GM12874 (cell line): ENCODE measurements around the gene EDN3.

ENCODE experiments used
- CTCF ChIP-seq: IDR thresholded peaks from 2 replicates; pipeline ENCODE4 v1.5.1; 2011; ENCODE audit warnings: low read depth, mild to moderate bottlenecking, control low read depth, low read length, moderate library complexity; ENCODE audit not compliant: insufficient read depth

The EDN3 gene

DNA sequence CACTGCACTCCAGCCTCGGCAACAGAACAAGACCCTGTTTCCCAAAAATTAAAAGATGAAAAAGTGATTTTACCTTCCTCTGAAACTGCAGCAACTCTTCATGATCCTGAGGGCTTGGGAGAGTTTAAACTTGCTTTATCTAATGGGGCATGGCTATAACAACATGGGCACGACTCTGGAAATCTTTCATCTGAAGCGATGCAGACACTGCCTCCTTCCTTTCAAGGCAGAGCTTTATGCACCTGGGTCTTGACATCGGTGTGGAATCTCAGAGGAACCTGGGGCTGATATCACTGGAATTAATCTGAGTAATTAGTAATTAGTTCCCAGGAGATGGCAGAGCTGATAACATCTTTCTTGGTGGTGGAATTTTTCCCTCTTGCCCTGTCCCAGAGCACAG lies 52.1 kb downstream of the EDN3 start:
- no peak for TF ChIP-seq CTCF

DNA sequence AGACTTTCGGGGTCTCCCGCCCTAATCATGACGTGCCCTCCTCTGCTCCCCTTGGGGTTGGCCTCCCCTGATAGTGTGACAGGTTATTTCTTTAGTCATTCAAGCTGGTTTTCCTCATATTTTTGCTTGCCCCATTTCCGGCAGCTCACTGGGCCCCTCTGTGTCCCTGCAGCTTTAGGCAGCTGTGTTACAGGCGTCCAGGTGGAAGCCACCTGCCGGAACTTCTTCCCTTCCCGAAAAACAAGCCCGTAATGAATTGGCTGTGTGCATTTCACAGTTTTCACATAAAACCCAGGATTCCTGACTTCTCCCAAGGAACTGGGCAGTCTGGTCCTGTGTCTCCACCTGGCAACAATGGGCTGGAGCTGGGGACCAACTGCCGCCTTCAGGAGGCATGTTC lies 52.6 kb downstream of the EDN3 start:
- no peak for TF ChIP-seq CTCF

DNA sequence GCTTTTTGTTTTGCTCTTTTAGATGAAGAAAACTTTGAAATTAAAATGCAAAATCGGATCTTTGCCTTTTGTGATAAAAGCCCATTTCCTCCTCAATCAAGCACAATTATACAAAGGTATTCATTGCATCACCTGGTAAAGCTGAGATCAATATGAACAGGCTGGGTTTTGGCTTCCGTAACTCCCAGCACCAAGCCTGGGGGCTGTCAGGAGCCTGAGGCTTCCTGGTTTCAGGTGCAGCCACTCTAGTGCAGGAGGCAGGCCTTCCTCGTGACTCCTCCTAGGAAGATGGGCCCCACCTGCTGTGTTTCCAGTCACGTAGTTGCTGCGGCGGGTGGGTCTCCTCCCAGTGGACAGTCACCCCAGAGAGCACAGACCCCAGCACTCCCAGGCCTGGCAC lies 54.0 kb downstream of the EDN3 start:
- TF ChIP-seq CTCF: no peak

DNA sequence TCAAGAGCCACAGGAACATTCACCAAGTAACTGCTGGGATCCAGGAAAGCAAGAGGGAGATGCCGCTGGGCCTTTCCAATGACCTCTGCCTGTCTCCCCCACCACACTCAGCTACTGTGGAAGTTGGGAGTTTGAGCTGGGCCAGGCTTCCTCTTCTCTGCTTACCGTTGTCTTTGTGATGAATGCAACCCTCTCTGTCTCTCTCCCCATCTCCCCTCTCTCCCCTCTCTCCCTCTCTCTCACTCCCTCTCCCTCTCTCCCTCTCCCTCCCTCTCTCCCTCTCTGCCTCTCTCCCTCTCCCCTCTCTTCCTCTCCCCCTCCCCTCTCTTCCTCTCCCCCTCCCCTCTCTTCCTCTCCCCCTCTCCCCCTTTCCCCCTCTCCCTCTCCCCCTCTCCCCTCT lies 54.8 kb downstream of the EDN3 start:
- TF ChIP-seq CTCF: no peak

DNA sequence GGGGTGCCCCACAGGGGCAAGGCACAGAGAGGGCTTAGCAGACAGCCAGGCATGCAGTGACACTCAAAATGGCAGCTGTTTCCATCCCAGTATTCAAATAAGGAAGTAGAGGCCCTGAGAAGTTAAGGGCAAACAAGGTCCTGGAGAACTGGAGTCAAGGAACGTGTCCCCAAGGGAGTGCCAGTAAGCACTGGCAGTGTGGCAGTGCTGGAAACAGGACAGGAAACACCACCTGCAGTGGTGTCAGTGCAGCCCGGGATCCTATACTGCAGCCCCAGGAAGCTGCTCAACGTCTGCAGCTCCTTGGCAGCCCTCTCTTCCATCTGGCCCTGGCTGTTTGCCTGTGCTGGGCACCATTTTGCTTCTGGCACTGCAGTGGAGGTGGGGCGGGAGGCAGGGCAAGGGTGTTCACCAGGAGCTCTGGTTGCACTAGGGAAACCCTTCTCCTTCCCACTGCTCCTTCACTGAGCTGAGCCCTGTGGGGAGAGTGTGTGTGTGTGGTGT lies 56.3 kb downstream of the EDN3 start:
- no peak for TF ChIP-seq CTCF

GRCh38 chr20:59359906-59360725 lies 59.7 kb downstream of the EDN3 start:
- no peak for TF ChIP-seq CTCF

GRCh38 chr20:59360934-59361333 lies 60.5 kb downstream of the EDN3 start:
- TF ChIP-seq CTCF: no peak

DNA sequence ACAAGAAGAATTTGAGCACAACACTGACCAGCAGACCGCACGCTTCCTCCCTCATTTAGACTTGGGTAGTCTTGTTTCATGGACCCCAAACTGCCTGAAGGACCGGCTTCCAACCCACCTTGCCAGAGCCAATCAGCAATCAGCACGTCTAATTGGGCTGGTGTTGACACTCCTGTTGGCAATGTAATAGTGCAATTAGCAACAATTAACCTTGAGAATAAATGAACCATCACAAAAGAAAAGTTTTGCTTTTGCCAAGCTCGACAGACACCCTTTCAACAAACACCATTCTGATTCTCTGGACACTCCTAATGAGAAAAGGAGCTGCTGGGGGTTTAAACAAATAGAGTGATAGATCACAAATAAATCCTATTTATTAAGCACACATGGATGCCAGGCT lies 61.0 kb downstream of the EDN3 start:
- TF ChIP-seq CTCF: no peak
